Uterus (tissue), 4 donors: ENCODE results near the gene NFXL1. TPM values are rescaled to one million over a fixed set of nuclear protein-coding genes. Genes with fewer than 3 reads are reported as not detected.

Experiments used
- DNase-seq, 2 donors: peaks; one replicate each; pipeline ENCODE4 v3.0.0-alpha.2; 2019 to 2020
- H3K27ac ChIP-seq, 2 donors: fragments of 200-600 bp; sonication (generic); 1 replicate in 1 of 2; 2 replicates in 1 of 2; pipeline ENCODE4 v1.5.1; 2016 to 2018
- H3K27me3 ChIP-seq, 2 donors: fragments of 200-600 bp; sonication (generic); one replicate each; pipeline ENCODE4 v1.5.1; 2018 to 2019; ENCODE audit warnings: control low read depth in 1 of 2
- H3K36me3 ChIP-seq, 2 donors: fragments of 200-600 bp; sonication (generic); one replicate each; pipeline ENCODE4 v1.5.1; 2019; ENCODE audit warnings: control low read depth in 1 of 2
- H3K4me1 ChIP-seq, 2 donors: fragments of 200-600 bp; sonication (generic); one replicate each; pipeline ENCODE4 v1.5.1; 2018 to 2019; ENCODE audit warnings: control low read depth in 1 of 2
- H3K4me3 ChIP-seq, 2 donors: fragments of 200-600 bp; sonication (generic); 1 replicate in 1 of 2; 2 replicates in 1 of 2; pipeline ENCODE4 v1.5.1; 2018 to 2019; ENCODE audit warnings: mild to moderate bottlenecking in 1 of 2
- H3K9me3 ChIP-seq, 2 donors: fragments of 200-600 bp; sonication (generic); one replicate each; pipeline ENCODE4 v1.5.1; 2019; ENCODE audit warnings: control low read depth in 1 of 2
- CTCF ChIP-seq, 4 experiments: fragments of 200-600 bp in 2 of 4; fragments of 450-650 bp in 2 of 4; sonication (generic) in 2 of 4; IDR thresholded peaks; one replicate each; pipeline ENCODE4 v1.5.1; 2016 to 2019; ENCODE audit warnings: antibody characterized with exemption in 4 of 4, mild to moderate bottlenecking in 2 of 4, moderate library complexity in 1 of 4
- POLR2A ChIP-seq, 2 donors: fragments of 450-650 bp; IDR thresholded peaks; one replicate each; pipeline ENCODE4 v1.6.1; 2016; ENCODE audit warnings: antibody characterized with exemption in 2 of 2, mild to moderate bottlenecking in 1 of 2, moderate library complexity in 1 of 2
- intact Hi-C: fragments of 100-400 bp; cut with DNase I; formaldehyde crosslinking; loops from one replicate; pipeline ENCODE4 v1.15.1; 2023; ENCODE audit warnings: low total_unique reads
- total RNA-seq, 4 donors: library from RNA; depleted of rRNA in 3 of 4; stranded (reverse); fragments of >200 nt in 3 of 4; gene quantifications; one replicate each; pipeline versions ENCODE4 v1.1.0 to v1.2.4, GENCODE V29; 2014 to 2023
- donor health status: DM: yes; HTN: yes; CAD: no.

Gene NFXL1
- total RNA-seq, 4 donors from 2014 or later: 5.9 to 24.9 (median 19.6) TPM

GRCh38 chr4:47817275-47817674, 97.1 kb downstream of the NFXL1 start:
- no peaks in the 10 kb centered on the region for H3K9me3 ChIP-seq
- intact Hi-C loops: no loop called here
- H3K27ac ChIP-seq: no peak overlapping the region
- DNase-seq: no peak
- H3K4me1 ChIP-seq: no peaks in the 10 kb centered on the region
- no peak for TF ChIP-seq CTCF (IDR thresholded peaks at IDR 0.05)
- no peak for TF ChIP-seq POLR2A (IDR thresholded peaks at IDR 0.05)
- H3K4me3 ChIP-seq: no peak overlapping the region
- no peaks in the 10 kb centered on the region for H3K36me3 ChIP-seq
- H3K27me3 ChIP-seq: no peaks in the 10 kb centered on the region

- no peaks in the 10 kb centered on the region for H3K9me3 ChIP-seq
- TF ChIP-seq POLR2A (IDR thresholded peaks at IDR 0.05): no peak
- no peak for TF ChIP-seq CTCF (IDR thresholded peaks at IDR 0.05)
- no peak overlapping the region for H3K4me3 ChIP-seq
- no peak overlapping the region for H3K27ac ChIP-seq
- no peaks in the 10 kb centered on the region for H3K4me1 ChIP-seq
- DNase-seq: no peak
- no peaks in the 10 kb centered on the region for H3K36me3 ChIP-seq
- H3K27me3 ChIP-seq: no peaks in the 10 kb centered on the region
- intact Hi-C loops: no loop called here
Measured at GRCh38 chr4:47816748-47817147, 97.6 kb downstream of the NFXL1 start.

GRCh38 chr4:47814618-47815295, 99.6 kb downstream of the NFXL1 start:
- no peaks in the 10 kb centered on the region for H3K9me3 ChIP-seq
- H3K4me1 ChIP-seq: no peaks in the 10 kb centered on the region
- no peaks in the 10 kb centered on the region for H3K36me3 ChIP-seq
- no peak for TF ChIP-seq POLR2A (IDR thresholded peaks at IDR 0.05)
- no peak for TF ChIP-seq CTCF (IDR thresholded peaks at IDR 0.05)
- no peak for DNase-seq
- intact Hi-C loops: no loop called here
- no peak overlapping the region for H3K4me3 ChIP-seq
- peak overlapping the region in 1 of 2 donors; percentile 22 for H3K27ac ChIP-seq
- no peaks in the 10 kb centered on the region for H3K27me3 ChIP-seq

- no peak overlapping the region for H3K4me3 ChIP-seq
- H3K27me3 ChIP-seq: no peaks in the 10 kb centered on the region
- TF ChIP-seq CTCF (IDR thresholded peaks at IDR 0.05): no peak
- TF ChIP-seq POLR2A (IDR thresholded peaks at IDR 0.05): no peak
- H3K27ac ChIP-seq: no peak overlapping the region
- H3K36me3 ChIP-seq: no peaks in the 10 kb centered on the region
- H3K4me1 ChIP-seq: no peaks in the 10 kb centered on the region
- intact Hi-C loops: no loop called here
- no peak for DNase-seq
- no peaks in the 10 kb centered on the region for H3K9me3 ChIP-seq
Measured at GRCh38 chr4:47809654-47810203, 104.7 kb downstream of the NFXL1 start.

GRCh38 chr4:47804598-47804997, 109.8 kb downstream of the NFXL1 start:
- intact Hi-C loops: no loop called here

More at GRCh38 chr4:47804598-47804997, 109.8 kb downstream of the NFXL1 start:
- Histone ChIP-seq H3K4me3 (no peak overlapping the region), H3K9me3 (no peaks in the 10 kb centered on the region), H3K4me1 (no peaks in the 10 kb centered on the region), H3K36me3 (no peaks in the 10 kb centered on the region), H3K27me3 (no peaks in the 10 kb centered on the region), H3K27ac (no peak overlapping the region)
- DNase-seq: no peak
- TF ChIP-seq CTCF (IDR thresholded peaks at IDR 0.05) (no peak), POLR2A (IDR thresholded peaks at IDR 0.05) (no peak)
